Measurements from ENCODE around the gene C5orf15.

DNA sequence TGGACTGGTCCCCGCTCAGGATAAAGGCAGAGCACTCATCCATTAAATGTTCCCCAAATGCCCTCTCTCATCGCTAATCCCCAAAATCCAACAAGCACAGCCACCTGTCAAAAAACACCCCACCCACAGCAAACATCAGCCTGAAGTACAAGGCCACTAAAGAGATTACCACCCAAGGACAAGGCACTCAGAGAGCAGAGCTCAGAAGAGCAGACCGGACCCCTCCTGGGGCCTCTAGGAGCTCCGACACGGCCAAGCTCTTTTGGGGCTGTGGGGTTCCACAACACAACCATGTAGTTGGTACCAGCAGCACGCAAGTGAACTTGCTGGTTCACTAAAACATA lies 26.5 kb upstream of the C5orf15 start:
- no peak for TF ChIP-seq CTCF (IDR thresholded peaks at IDR 0.05)
- no peak for TF ChIP-seq POLR2AphosphoS5 (IDR thresholded peaks at IDR 0.05)
- TF ChIP-seq POLR2A (IDR thresholded peaks at IDR 0.05): no peak
- no peak for TF ChIP-seq EP300 (IDR thresholded peaks at IDR 0.05; ENCODE audit: low read depth)

All from transverse colon (tissue), 4 donors.